SK-N-SH treated with all-trans-retinoic acid at 6 μM for 48 hours (cell line): ENCODE measurements around the gene CTBP1.

Experiments used
- CREB5 ChIP-seq: fragments of 250-450 bp; sonication (Bioruptor Pico); IDR thresholded peaks from 2 replicates; pipeline ENCODE4 v1.5.1; 2020; ENCODE audit warnings: low read depth, mild to moderate bottlenecking, moderate library complexity
- CSRNP3 ChIP-seq: fragments of 250-450 bp; sonication (Bioruptor Pico); IDR thresholded peaks from 2 replicates; pipeline ENCODE4 v1.5.1; 2021; ENCODE audit warnings: mild to moderate bottlenecking, moderate library complexity
- RARB ChIP-seq: fragments of 250-450 bp; sonication (Bioruptor Pico); IDR thresholded peaks from 2 replicates; pipeline ENCODE4 v1.8.0; 2021; ENCODE audit warnings: mild to moderate bottlenecking, moderate library complexity
- SNAI2 ChIP-seq: fragments of 250-450 bp; sonication (Bioruptor Pico); IDR thresholded peaks from 2 replicates; pipeline ENCODE4 v1.5.0; 2020; ENCODE audit warnings: mild to moderate bottlenecking, moderate library complexity
- TCF4 ChIP-seq: fragments of 250-450 bp; sonication (Bioruptor Pico); IDR thresholded peaks from 2 replicates; pipeline ENCODE4 v1.8.0; 2021; ENCODE audit warnings: mild to moderate bottlenecking, moderate library complexity, borderline replicate concordance
- TSHZ2 ChIP-seq: fragments of 250-450 bp; sonication (Bioruptor Pico); IDR thresholded peaks from 2 replicates; pipeline ENCODE4 v1.5.0; 2020; ENCODE audit warnings: mild to moderate bottlenecking, moderate library complexity
- ZFP30 ChIP-seq: fragments of 450-650 bp; formaldehyde crosslinking; IDR thresholded peaks from 2 replicates; pipeline ENCODE4 v1.5.0; 2022; ENCODE audit warnings: mild to moderate bottlenecking, moderate library complexity

GRCh38 chr4:1239950-1240307 is 9.0 kb downstream of the CTBP1 start:
- TF ChIP-seq ZFP30 (CRISPR knock-in tag): no peak
- TF ChIP-seq CREB5 (CRISPR knock-in tag): no peak
- TF ChIP-seq SNAI2 (CRISPR knock-in tag): no peak
- TF ChIP-seq TCF4 (CRISPR knock-in tag): no peak
- TF ChIP-seq CSRNP3 (CRISPR knock-in tag): no peak
- TF ChIP-seq RARB (CRISPR knock-in tag): no peak
- no peak for TF ChIP-seq TSHZ2 (CRISPR knock-in tag)
